Body of pancreas (tissue), 4 donors: ENCODE results near the gene PLOD2. TPM values are rescaled to one million over a fixed set of nuclear protein-coding genes. Genes with fewer than 3 reads are reported as not detected.
"Not testable (repeated sequence)": the region's sequence is repeated elsewhere in the genome, so short reads cannot be mapped to it uniquely, and the experiment has no call there.

Experiments
- ATAC-seq: fragments of 150-250 bp; one replicate; pipeline ENCODE4 v1.9.1; 2016
- DNase-seq, 4 donors: peaks; one replicate each; pipeline ENCODE4 v3.0.0-alpha.2; 2019
- H3K27ac ChIP-seq, 4 donors: fragments of 200-600 bp; sonication (generic); 1 replicate in 3 of 4; 2 replicates in 1 of 4; pipeline versions ENCODE4 v1.5.1 to v1.6.1; 2016 to 2019; ENCODE audit warnings: mild to moderate bottlenecking in 1 of 4, mixed read lengths in 1 of 4, moderate library complexity in 1 of 4
- H3K27me3 ChIP-seq, 2 donors: fragments of 200-600 bp; sonication (generic); one replicate each; pipeline ENCODE4 v1.6.0; 2016; ENCODE audit warnings: mild to moderate bottlenecking in 1 of 2
- H3K36me3 ChIP-seq, 2 donors: fragments of 200-600 bp; sonication (generic); replicated peaks in 1 of 2; 2 replicates each; pipeline ENCODE4 v1.5.1; 2016; ENCODE audit warnings: low read depth in 2 of 2; ENCODE audit not compliant: insufficient read depth in 1 of 2
- H3K4me1 ChIP-seq: fragments of 200-600 bp; sonication (generic); one replicate; pipeline ENCODE4 v1.6.0; 2016
- H3K4me3 ChIP-seq, 2 donors: fragments of 200-600 bp; sonication (generic); 1 replicate in 1 of 2; 2 replicates in 1 of 2; pipeline ENCODE4 v1.5.1; 2016 to 2019
- H3K9me3 ChIP-seq, 3 donors: fragments of 200-600 bp; sonication (generic); 1 replicate in 2 of 3; 2 replicates in 1 of 3; pipeline ENCODE4 v1.5.1; 2016
- CTCF ChIP-seq, 7 experiments: fragments of 450-650 bp in 4 of 7; fragments of 200-600 bp in 3 of 7; sonication (generic) in 3 of 7; IDR thresholded peaks; one replicate each; pipeline ENCODE4 v1.5.1; 2016 to 2019; ENCODE audit warnings: antibody characterized with exemption in 7 of 7
- POLR2A ChIP-seq, 3 donors: fragments of 450-650 bp; IDR thresholded peaks; one replicate each; pipeline ENCODE4 v1.6.1; 2016; ENCODE audit warnings: antibody characterized with exemption in 3 of 3, mild to moderate bottlenecking in 2 of 3
- WGBS, 2 donors: methylation state at CpG; one replicate each; pipeline ENCODE4 v1.1.5; 2017; 5-methylcytosine and 5-hydroxymethylcytosine counted together
- intact Hi-C: fragments of 100-400 bp; cut with DNase I; formaldehyde crosslinking; loops from one replicate; pipeline ENCODE4 v1.15.1; 2023
- total RNA-seq, 2 donors: library from RNA; depleted of rRNA; stranded (reverse); fragments of >200 nt; gene quantifications; one replicate each; pipeline ENCODE4 v1.1.0, GENCODE V29; 2016

Gene PLOD2
- total RNA-seq, 2 donors from 2014 or later: 16.8 to 24.4 TPM

GRCh38 chr3:146117406-146118285, 43.3 kb downstream of the PLOD2 start:
- Histone ChIP-seq H3K36me3 (no peaks in the 10 kb centered on the region), H3K9me3 (no peaks in the 10 kb centered on the region), H3K4me3 (no peak overlapping the region), H3K27ac (no peak overlapping the region), H3K27me3 (no peaks in the 10 kb centered on the region), H3K4me1 (no peaks in the 10 kb centered on the region)
- ATAC-seq (no peak), DNase-seq (no peak)
- no peak for TF ChIP-seq CTCF (IDR thresholded peaks at IDR 0.05)
- no peak for TF ChIP-seq POLR2A (IDR thresholded peaks at IDR 0.05)
- WGBS, 2 donors: 88 to 92% methylated on average over 2 of the region's 2 CpGs
- intact Hi-C loops: no loop called here

- ATAC-seq (no peak), DNase-seq (no peak)
- no peaks in the 10 kb centered on the region for H3K9me3 ChIP-seq
- H3K4me1 ChIP-seq: no peaks in the 10 kb centered on the region
- WGBS, 2 donors: 75 to 80% methylated on average over 1 of the region's 1 CpG
- no peak for TF ChIP-seq POLR2A (IDR thresholded peaks at IDR 0.05)
- TF ChIP-seq CTCF (IDR thresholded peaks at IDR 0.05): no peak
- H3K27me3 ChIP-seq: no peaks in the 10 kb centered on the region
- no peak overlapping the region for H3K4me3 ChIP-seq
- no peak overlapping the region for H3K27ac ChIP-seq
- H3K36me3 ChIP-seq: no peaks in the 10 kb centered on the region
- intact Hi-C loops: no loop called here
Measured at GRCh38 chr3:146115619-146116018, 45.4 kb downstream of the PLOD2 start.

- H3K27ac ChIP-seq, H3K36me3 ChIP-seq, H3K4me3 ChIP-seq, H3K9me3 ChIP-seq, H3K27me3 ChIP-seq, H3K4me1 ChIP-seq, ATAC-seq, intact Hi-C loops, DNase-seq: not testable (repeated sequence)
- 90 to 95% methylated on average over 12 of the region's 12 CpGs for WGBS, 2 donors
Measured at GRCh38 chr3:146113804-146114203, 47.2 kb downstream of the PLOD2 start.

GRCh38 chr3:146111337-146111736, 49.6 kb downstream of the PLOD2 start:
- H3K4me1 ChIP-seq: no peaks in the 10 kb centered on the region
- H3K9me3 ChIP-seq: no peaks in the 10 kb centered on the region
- H3K4me3 ChIP-seq: no peak overlapping the region
- ATAC-seq (no peak), DNase-seq (no peak)
- no peaks in the 10 kb centered on the region for H3K27me3 ChIP-seq
- H3K36me3 ChIP-seq: no peaks in the 10 kb centered on the region
- H3K27ac ChIP-seq: no peak overlapping the region
- intact Hi-C loops: no loop called here
- TF ChIP-seq CTCF (IDR thresholded peaks at IDR 0.05): no peak
- TF ChIP-seq POLR2A (IDR thresholded peaks at IDR 0.05): no peak

- DNase-seq (no peak), ATAC-seq (no peak)
- Histone ChIP-seq H3K9me3 (no peaks in the 10 kb centered on the region), H3K4me1 (no peaks in the 10 kb centered on the region), H3K27ac (no peak overlapping the region), H3K4me3 (no peak overlapping the region), H3K27me3 (no peaks in the 10 kb centered on the region), H3K36me3 (no peaks in the 10 kb centered on the region)
- intact Hi-C loops: no loop called here
- no peak for TF ChIP-seq POLR2A (IDR thresholded peaks at IDR 0.05)
- TF ChIP-seq CTCF (IDR thresholded peaks at IDR 0.05): no peak
- 84 to 90% methylated on average over 1 of the region's 1 CpG for WGBS, 2 donors
Measured at GRCh38 chr3:146110161-146110560, 50.8 kb downstream of the PLOD2 start.
